ENCODE measurements around the gene CRYGN. TPM values are rescaled to one million over a fixed set of nuclear protein-coding genes. Genes with fewer than 3 reads are reported as not detected.

The CRYGN gene
- total and polyA plus RNA-seq, 2 experiments from 2014 or later, result 0.59 to 1.5 TPM

GRCh38 chr7:151435971-151436370 lies 4.0 kb downstream of the CRYGN start:
- TF ChIP-seq ZNF114 (CRISPR knock-in tag; IDR thresholded peaks at IDR 0.05) (no peak), EZH2phosphoT487 (IDR thresholded peaks at IDR 0.05; ENCODE audit: unreplicated experiment) (no peak), ZNF331 (CRISPR knock-in tag; IDR thresholded peaks at IDR 0.05; ENCODE audit: low read depth) (no peak), ETS1 (IDR thresholded peaks at IDR 0.05) (no peak), JUNB (IDR thresholded peaks at IDR 0.05; ENCODE audit: unreplicated experiment) (no peak), REST (IDR thresholded peaks at IDR 0.05; ENCODE audit: unreplicated experiment) (no peak), CREB1 (CRISPR knock-in tag; IDR thresholded peaks at IDR 0.05; ENCODE audit: low read depth) (no peak), CTCF (conservative IDR thresholded peaks at IDR 0.05; ENCODE audit: low read depth in 2 of 2) (no peak), NANOG (IDR thresholded peaks at IDR 0.05; ENCODE audit: borderline replicate concordance) (no peak), POLR2AphosphoS5 (IDR thresholded peaks at IDR 0.05; ENCODE audit: low read depth) (no peak), STAT1 (IDR thresholded peaks at IDR 0.05; ENCODE audit: unreplicated experiment) (no peak), ZNF462 (CRISPR knock-in tag; IDR thresholded peaks at IDR 0.05) (no peak), EZH2 (IDR thresholded peaks at IDR 0.05; ENCODE audit: low read depth, unreplicated experiment) (no peak)
- Histone ChIP-seq H3K4me2 (no peak overlapping the region), H3K4me1 (ENCODE audit: insufficient read depth) (peaks cover 15% of the 10 kb centered on the region), H3K79me2 (replicated peaks; ENCODE audit: insufficient read depth) (no peaks in the 10 kb centered on the region), H3K9me2 (ENCODE audit: insufficient read depth) (no peaks in the 10 kb centered on the region), H4K20me1 (replicated peaks; ENCODE audit: insufficient read depth) (no peaks in the 10 kb centered on the region), H3K4me3 (no peak overlapping the region), H3F3A (replicated peaks; ENCODE audit: low read depth) (peaks cover 8% of the 10 kb centered on the region), H3K27me3 (ENCODE audit: insufficient read depth) (peaks cover 10% of the 10 kb centered on the region; the same call in 1 of the 2 replicates), H2AFZ (no peak overlapping the region), H3K27ac (ENCODE audit: low read depth) (no peak overlapping the region), H3K36me3 (ENCODE audit: insufficient read depth) (no peaks in the 10 kb centered on the region)
- DNase-seq (ENCODE audit: low spot score), result no peak
- Mint-ChIP-seq H3K27me3 (ENCODE audit: insufficient read depth, low read depth, poor library complexity) (peaks cover 17% of the 10 kb centered on the region), H3K27ac (no peak overlapping the region), H3K9me3 (no peaks in the 10 kb centered on the region), H3K4me3 (no peak overlapping the region), H3K36me3 (ENCODE audit: low read depth) (no peaks in the 10 kb centered on the region; the same call in 2 of the 3 replicates), H3K4me1 (peaks cover 14% of the 10 kb centered on the region)
- no peak for ATAC-seq

All from GM23338 (cell line).